Measurements from ENCODE around the gene PPP2R2D.

The PPP2R2D gene

GRCh38 chr10:131928248-131929095 is 27.7 kb downstream of the PPP2R2D start:
- DNase-seq (ENCODE audit: low read depth, low spot score) = no peak

- peak; percentile 32 for DNase-seq (ENCODE audit: low read depth, low spot score)
These were observed 28.5 kb downstream of the PPP2R2D start for GRCh38 chr10:131929122-131929845.

DNA sequence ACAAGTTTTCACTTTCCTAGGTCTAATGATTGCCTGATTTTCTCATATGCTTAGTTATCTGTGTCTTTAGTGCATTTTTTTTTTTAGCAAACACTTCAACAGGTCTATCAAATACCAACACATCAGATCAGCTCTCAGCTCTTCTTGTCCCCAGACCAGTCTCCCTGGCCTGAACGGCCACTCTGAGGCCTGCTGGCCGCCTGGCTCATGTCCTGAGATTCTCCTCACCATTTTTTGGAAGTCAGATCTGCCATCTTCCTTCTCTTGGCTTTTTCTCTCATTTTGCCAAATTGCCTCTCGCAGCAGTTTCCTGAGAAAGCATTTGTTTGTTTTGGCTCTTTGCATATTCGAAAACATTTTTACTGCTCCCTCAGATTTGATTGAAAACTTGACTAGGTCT is 29.3 kb downstream of the PPP2R2D start:
- no peak for DNase-seq (ENCODE audit: low read depth, low spot score)

- no peak for DNase-seq (ENCODE audit: low read depth, low spot score)
These were observed 29.9 kb downstream of the PPP2R2D start for GRCh38 chr10:131930586-131931330.

GRCh38 chr10:131931981-131932380 is 31.2 kb downstream of the PPP2R2D start:
- no peak for DNase-seq (ENCODE audit: low read depth, low spot score)

DNA sequence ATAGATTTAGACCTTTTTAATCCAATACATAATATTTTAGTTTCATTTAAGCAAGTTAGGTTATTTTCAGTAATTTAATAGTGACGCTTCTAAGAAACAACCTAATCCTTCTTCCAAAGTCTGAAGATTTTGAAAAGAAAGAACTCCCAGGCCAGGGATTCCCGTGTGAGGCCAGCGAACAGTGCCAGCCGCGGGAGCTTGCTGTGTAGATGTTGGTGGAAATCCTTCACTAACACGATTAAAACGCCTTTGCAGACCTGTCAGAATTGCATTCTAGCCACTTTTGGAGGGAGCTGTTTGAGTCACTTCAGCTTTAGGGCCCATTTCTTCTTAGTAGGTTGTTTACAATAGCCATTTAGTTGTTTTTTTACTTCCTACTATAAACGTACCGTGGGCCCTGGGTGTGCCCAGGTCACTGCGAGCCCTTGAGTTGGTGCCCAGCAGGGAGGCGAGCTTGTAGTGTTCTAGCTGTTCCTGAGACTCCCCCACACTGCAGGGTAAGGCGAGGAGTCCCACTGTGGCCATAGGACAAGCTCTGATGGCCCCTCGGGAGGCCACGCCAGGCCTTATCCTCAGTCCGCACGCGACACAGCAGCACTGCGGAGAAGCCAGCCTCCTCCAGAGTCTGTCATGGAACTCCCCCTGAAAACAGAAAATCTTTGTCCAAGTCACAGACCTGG is 32.3 kb downstream of the PPP2R2D start:
- DNase-seq (ENCODE audit: low read depth, low spot score) = no peak

- no peak for DNase-seq (ENCODE audit: low read depth, low spot score)
These were observed 32.9 kb downstream of the PPP2R2D start for GRCh38 chr10:131933696-131934086.

DNA sequence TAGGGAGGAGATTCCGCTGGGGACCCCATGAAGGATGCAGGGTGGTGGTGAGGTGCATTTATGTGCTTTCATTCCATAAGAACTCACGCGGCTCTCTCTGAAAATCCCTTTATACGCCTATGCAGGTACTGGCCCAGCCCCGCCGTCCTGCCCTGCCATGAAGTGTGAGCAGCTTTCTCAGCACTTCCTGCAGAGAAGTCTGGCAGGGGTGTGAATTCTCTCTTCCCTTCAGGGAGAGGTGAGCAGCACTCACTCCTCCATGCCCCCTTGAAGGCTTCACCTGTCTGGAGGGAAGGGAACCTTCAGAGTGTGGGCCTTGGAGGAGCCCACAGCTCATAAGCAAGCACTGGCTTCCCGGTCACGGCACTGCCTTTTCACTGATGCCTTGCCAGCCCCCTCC is 34.0 kb downstream of the PPP2R2D start:
- DNase-seq (ENCODE audit: low read depth, low spot score) = no peak

DNA sequence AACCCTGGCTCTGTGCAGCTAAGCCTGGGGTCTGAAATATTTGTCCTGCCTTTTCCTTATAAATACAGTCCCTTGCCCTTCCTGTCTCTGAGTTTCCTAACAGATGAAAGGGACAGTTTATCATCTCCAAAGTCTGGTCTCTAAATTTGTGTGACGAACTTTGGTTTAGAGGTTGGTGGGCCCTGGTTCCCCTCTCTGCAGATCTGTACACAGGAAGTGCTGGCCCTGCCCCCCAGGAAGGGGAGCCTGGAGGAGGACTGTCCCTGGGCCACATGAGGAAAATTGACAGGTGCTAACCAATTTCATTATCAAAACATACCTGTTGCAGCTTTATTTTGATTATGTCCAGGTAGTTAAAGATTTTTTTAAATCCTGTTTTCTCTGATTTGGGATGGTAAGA is 34.5 kb downstream of the PPP2R2D start:
- DNase-seq (ENCODE audit: low read depth, low spot score) = no peak

- no peak for DNase-seq (ENCODE audit: low read depth, low spot score)
These were observed 35.5 kb downstream of the PPP2R2D start for GRCh38 chr10:131936294-131936693.

GRCh38 chr10:131936736-131937135 is 35.9 kb downstream of the PPP2R2D start:
- DNase-seq (ENCODE audit: low read depth, low spot score) = no peak

DNA sequence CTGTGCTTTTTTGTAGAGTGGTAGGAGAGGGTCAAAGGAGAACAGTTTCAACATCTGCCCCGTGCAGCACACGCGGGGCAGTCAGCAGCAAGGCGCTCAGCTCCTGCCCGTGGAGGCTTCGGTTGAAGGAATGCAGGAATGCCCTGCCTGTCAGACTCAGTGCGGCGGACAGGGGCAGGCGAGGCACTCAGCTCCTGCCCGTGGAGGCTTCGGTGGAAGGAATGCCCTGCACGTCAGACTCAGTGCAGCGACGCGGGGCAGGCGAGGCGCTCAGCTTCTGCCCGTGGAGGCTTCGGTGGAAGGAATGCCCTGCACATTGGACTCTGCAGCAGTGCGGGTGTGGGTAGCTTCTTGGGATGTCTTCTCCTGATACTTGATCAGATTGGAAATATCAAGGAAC is 37.0 kb downstream of the PPP2R2D start:
- DNase-seq (ENCODE audit: low read depth, low spot score) = no peak

DNA sequence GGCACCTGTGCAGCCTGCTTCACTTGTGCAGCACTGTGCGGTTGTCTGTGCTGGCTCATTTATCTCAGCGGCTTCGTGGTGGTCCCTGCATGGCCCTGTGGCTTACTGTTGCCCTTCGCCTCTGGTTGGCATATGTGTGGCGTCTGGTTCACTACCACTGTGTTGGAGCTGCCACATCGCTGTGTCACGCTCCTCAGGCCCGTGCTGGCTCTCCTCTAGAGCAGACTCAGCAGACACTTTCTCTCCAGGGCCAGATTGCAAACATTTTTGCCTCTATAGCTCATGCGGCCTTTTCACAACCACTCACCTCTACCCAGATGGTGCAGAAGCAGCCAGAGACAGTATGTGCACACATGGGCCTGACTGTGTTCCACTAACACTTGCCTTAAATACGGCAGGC is 37.9 kb downstream of the PPP2R2D start:
- DNase-seq (ENCODE audit: low read depth, low spot score) = no peak

- DNase-seq (ENCODE audit: low read depth, low spot score) = no peak
These were observed 41.6 kb downstream of the PPP2R2D start for GRCh38 chr10:131942455-131942854.

GRCh38 chr10:131943021-131943814 is 42.4 kb downstream of the PPP2R2D start:
- DNase-seq (ENCODE audit: low read depth, low spot score) = peak; percentile 61

DNA sequence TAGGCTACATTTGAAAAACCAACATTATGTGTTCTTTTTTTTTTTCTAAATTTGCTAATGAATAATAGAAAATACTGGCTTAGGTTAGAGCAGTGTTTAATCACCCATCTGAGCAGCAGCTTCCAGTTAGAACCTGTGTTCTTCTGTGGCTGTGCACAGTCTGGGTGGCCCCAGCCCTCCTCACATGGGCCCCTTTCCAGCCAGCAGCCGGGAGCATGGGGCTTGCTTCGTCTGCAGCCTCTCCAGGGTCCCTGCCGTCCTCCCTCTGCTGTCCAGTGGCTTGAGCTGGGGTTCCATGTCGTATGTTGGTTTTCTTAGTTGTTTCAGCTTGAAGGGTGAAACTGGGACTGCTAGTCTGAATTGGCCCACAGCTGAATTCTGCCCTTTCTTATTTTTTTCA is 43.6 kb downstream of the PPP2R2D start:
- no peak for DNase-seq (ENCODE audit: low read depth, low spot score)

- no peak for DNase-seq (ENCODE audit: low read depth, low spot score)
These were observed 44.3 kb downstream of the PPP2R2D start for GRCh38 chr10:131944976-131945695.

- DNase-seq (ENCODE audit: low read depth, low spot score) = no peak
These were observed 45.5 kb downstream of the PPP2R2D start for GRCh38 chr10:131946321-131946751.

- no peak for DNase-seq (ENCODE audit: low read depth, low spot score)
These were observed 46.1 kb downstream of the PPP2R2D start for GRCh38 chr10:131946880-131947279.
